Measurements from ENCODE around the gene HAGHL. TPM values are rescaled to one million over a fixed set of nuclear protein-coding genes. Genes with fewer than 3 reads are reported as not detected.
"Not testable (repeated sequence)": the region's sequence is repeated elsewhere in the genome, so short reads cannot be mapped to it uniquely, and the experiment has no call there.

HAGHL gene
- total RNA-seq, 1 donor from 2014 or later, result 19.1 TPM

DNA sequence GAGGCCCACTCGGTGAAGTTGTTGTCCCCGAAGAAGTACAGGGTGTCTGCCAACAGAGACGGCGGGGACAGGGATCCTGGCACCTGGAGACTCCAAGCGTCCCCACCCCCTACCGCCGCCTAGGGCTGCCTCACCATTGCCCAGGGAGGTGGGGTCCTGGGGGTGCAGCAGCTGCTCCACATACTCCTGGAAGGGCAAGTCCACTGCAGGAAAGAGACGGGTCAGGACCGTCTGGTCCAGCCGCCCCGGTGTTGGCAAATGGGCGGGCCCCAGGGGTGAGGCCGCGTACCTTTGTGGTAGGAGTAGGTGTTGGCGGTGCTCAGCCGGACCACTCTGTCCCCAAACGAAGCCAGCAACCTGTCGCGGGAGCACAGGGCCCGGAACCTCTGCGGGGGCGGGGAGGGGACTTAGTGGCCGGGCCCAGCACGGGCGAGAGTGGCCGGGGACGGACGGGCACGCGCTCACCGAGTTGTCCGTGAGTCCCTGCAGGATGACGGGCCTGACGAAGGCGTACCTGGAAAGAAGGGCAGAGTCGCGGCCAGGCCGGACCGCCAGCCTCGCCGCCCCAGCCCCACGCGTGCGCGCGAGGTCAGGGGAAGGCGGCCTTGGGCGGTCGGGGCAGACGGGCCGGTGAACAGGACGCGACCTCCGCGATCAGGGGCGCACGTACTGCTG, 43.4 kb upstream of the HAGHL start:
- DNase-seq (ENCODE audit: low spot score), result no peak
- peak overlapping the region; percentile 83 for H3K4me3 Mint-ChIP-seq
- peaks cover 12% of the 10 kb centered on the region for H3K36me3 Mint-ChIP-seq (ENCODE audit: low read depth)
- no peaks in the 10 kb centered on the region for H3K27me3 Mint-ChIP-seq (ENCODE audit: insufficient read depth)
- H3K9me3 Mint-ChIP-seq, result no peaks in the 10 kb centered on the region
- intact Hi-C loops (cut with micrococcal nuclease), result loop anchor here (1.0 kb wide), 3 partner anchors 34 to 124 kb away; partner anchors contain the start of genes METTL26 and WDR90
- peak overlapping the region; percentile 48 for H3K27ac Mint-ChIP-seq
- peaks cover 5% of the 10 kb centered on the region for H3K4me1 Mint-ChIP-seq (ENCODE audit: low read depth)

DNA sequence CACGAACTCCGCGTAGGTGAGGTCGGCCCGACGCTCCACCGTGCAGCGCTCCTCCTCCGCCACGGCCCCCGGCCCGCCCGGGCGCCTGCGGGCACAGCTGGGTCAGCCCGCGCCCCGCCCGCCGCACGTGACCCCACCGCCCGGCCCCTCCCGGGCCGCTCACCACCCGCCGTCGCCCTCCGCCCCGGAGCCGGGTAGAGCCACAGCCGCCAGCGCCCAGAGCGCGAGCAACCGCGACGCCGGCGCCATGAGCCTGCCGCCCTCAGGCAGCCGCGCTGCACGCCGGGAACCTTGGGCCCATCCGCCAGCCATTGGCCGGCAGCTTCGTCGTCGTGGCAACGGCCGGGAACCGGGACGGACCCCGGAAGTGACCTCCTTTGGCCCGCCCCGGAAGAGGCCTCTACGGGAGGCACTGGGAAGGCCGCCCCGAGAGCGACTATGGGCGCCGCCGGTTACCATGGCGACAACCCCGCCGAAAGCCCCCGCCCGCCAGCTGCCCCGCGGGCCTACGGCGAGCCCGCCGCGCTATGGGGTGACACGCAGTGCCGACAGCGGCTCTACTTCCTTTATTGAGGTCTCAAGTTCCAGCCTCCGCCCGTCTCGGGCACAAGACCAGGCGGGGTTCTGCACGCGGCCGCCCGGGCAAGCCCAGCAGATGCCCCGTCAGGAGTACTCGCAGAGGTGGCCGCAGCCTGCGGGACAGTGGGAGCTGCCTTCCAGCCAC, 42.7 kb upstream of the HAGHL start, which contains the start of gene JMJD8:
JMJD8 (minus strand) TSS at position 264 of the 724 bp plus-strand sequence; CDS start at position 249, 15 bp downstream.
- H3K9me3 Mint-ChIP-seq, result no peaks in the 10 kb centered on the region
- H3K36me3 Mint-ChIP-seq (ENCODE audit: low read depth), result peaks cover 12% of the 10 kb centered on the region
- peak within 1 kb of the TSS; percentile 58 for H3K27ac Mint-ChIP-seq
- H3K4me3 Mint-ChIP-seq, result peak within 1 kb of the TSS; percentile 83
- intact Hi-C loops (cut with micrococcal nuclease), result loop anchor here (1.0 kb wide), 3 partner anchors 35 to 123 kb away; partner anchors contain the start of genes METTL26 and WDR90
- H3K4me1 Mint-ChIP-seq (ENCODE audit: low read depth), result peaks cover 5% of the 10 kb centered on the region
- no peaks in the 10 kb centered on the region for H3K27me3 Mint-ChIP-seq (ENCODE audit: insufficient read depth)
- peak; percentile 97 for DNase-seq (ENCODE audit: low spot score)

DNA sequence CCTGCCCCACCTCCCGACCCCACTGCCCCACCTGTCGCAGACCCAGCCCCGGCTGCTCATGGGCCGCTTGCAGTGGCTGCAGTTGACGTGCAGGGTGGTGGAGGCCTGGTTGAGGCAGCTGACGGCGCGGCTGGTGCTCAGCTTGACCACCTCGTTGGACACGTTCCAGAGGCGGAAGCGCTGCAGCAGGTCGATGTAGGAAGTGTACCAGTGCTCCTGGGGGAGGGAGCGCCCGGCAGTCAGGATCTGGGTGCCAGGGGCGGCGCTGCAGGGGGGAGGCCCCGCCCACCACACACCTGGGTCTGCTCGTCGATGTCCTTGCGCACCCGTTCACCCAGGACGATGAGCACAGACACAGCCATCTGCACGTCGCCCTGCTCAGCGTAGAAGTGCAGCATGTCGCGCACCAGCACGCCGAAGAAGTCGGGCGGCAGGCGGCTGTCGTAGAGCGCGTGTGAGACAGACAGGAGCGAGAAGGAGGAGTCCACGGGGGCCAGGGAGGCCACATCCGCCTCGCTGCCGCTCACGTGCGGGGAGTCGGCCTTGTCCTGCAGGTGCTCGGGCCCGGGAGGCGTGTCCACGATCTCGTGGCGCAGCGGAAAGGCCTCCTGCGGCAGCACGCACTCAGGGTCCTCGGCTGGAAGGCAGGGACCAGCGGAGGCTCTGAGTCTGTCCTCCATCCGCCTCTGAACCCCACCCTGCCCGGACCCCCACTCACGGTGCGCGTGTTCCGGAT, 41.8 kb upstream of the HAGHL start:
- DNase-seq (ENCODE audit: low spot score), result no peak
- intact Hi-C loops (cut with micrococcal nuclease), result loop anchor here (1.0 kb wide), 3 partner anchors 36 to 122 kb away; partner anchors contain the start of genes METTL26 and WDR90
- Mint-ChIP-seq H3K27ac (no peak overlapping the region), H3K4me1 (ENCODE audit: low read depth) (peaks cover 9% of the 10 kb centered on the region), H3K27me3 (ENCODE audit: insufficient read depth) (no peaks in the 10 kb centered on the region), H3K36me3 (ENCODE audit: low read depth) (peaks cover 12% of the 10 kb centered on the region), H3K9me3 (no peaks in the 10 kb centered on the region), H3K4me3 (no peak overlapping the region)

DNA sequence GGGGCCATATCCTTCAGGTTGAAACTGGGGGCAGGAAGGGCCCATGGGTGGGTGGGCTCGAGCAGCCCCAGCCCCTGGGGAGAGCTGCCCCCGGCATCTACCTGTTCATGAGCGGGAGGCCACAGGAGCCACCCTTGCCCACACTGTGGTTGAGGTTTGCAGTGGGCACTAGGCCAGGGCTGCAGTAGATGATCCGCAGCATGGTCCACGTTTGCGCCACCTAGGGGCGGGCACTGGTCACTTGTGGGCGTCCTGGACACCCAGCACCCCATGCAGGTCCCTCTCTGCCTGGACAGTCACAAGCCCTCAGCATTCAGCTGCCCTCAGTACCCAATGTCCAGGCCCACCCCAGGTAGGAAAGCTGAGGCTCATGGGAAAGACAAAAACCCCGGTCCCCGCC, 40.9 kb upstream of the HAGHL start:
- intact Hi-C loops (cut with micrococcal nuclease), result no loop called here
- Mint-ChIP-seq H3K4me1 (ENCODE audit: low read depth) (peaks cover 14% of the 10 kb centered on the region), H3K36me3 (ENCODE audit: low read depth) (peaks cover 14% of the 10 kb centered on the region)

DNA sequence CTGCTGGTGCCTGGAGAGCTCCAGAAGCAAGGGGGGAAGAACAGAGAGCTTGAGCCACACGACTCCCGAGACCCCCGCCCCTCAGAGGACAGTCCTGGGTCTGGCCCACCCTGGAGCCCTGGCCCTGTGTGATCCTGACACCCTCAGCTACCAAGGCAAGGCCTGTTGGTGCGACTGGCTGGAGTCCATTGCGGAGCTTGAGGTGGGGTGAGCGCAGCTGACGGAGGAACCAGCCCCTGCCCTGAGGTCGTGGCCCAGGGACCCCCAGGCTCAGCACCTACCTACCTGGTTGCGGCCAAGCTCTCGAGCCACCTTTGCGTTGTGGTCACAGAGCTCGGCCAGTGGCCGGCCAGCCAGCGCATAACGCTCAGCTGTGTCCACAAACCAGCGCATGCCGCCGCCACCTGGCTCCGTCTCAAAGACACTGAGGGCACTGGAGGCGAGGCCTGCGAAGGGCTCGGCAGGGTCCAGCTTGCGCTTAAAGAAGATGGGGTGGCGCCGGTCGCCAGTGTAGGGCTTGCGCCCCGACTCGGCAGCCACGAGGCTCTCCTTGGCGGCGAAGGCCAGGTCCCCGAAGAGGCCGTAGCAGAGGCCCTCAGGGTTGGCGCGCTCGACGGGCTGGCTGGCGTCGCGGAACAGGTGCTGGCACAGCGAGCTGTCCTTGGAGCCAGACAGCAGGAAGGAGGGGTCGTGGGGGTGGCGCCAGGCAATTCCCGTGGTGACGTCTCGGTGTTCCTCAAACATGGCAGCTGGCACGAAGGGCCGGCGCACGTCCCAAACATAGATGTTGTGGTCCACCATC, 40.2 kb upstream of the HAGHL start:
- no peaks in the 10 kb centered on the region for H3K9me3 Mint-ChIP-seq
- peaks cover under 1% of the 10 kb centered on the region for H3K27me3 Mint-ChIP-seq (ENCODE audit: insufficient read depth)
- no peak overlapping the region for H3K4me3 Mint-ChIP-seq
- DNase-seq (ENCODE audit: low spot score), result no peak
- H3K36me3 Mint-ChIP-seq (ENCODE audit: low read depth), result peaks cover 10% of the 10 kb centered on the region
- peaks cover 16% of the 10 kb centered on the region for H3K4me1 Mint-ChIP-seq (ENCODE audit: low read depth)
- no peak overlapping the region for H3K27ac Mint-ChIP-seq
- intact Hi-C loops (cut with micrococcal nuclease), result no loop called here

More for the DNA sequence above, 40.9 kb upstream of the HAGHL start:
- no peaks in the 10 kb centered on the region for H3K27me3 Mint-ChIP-seq (ENCODE audit: insufficient read depth)
- DNase-seq (ENCODE audit: low spot score), result no peak
- no peaks in the 10 kb centered on the region for H3K9me3 Mint-ChIP-seq
- no peak overlapping the region for H3K27ac Mint-ChIP-seq
- peak overlapping the region; percentile 37 for H3K4me3 Mint-ChIP-seq

DNA sequence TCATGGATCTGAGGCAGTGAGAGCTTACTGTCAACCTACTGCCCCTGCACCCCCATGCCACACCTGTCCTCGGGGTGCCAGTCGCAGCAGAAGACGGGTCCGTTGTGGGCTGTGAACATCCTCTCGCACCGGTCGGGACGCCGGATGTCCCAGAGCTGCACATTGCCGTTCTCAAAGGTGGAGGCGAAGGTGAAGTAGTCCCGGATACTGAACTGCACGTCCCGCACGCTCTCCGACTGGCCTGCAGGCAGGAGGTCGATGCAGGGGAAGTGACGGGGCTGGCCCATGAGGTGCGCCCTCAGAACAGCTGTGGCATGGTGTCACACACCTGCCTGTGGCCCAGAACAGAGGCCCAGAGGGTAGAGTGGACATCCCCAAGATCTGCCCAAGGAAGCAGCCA, 39.4 kb upstream of the HAGHL start:
- peaks cover 7% of the 10 kb centered on the region for H3K27me3 Mint-ChIP-seq (ENCODE audit: insufficient read depth)
- intact Hi-C loops (cut with micrococcal nuclease), result no loop called here
- no peak for DNase-seq (ENCODE audit: low spot score)
- H3K9me3 Mint-ChIP-seq, result no peaks in the 10 kb centered on the region
- H3K4me1 Mint-ChIP-seq (ENCODE audit: low read depth), result peaks cover 14% of the 10 kb centered on the region
- no peak overlapping the region for H3K27ac Mint-ChIP-seq
- peaks cover 5% of the 10 kb centered on the region for H3K36me3 Mint-ChIP-seq (ENCODE audit: low read depth)
- no peak overlapping the region for H3K4me3 Mint-ChIP-seq

DNA sequence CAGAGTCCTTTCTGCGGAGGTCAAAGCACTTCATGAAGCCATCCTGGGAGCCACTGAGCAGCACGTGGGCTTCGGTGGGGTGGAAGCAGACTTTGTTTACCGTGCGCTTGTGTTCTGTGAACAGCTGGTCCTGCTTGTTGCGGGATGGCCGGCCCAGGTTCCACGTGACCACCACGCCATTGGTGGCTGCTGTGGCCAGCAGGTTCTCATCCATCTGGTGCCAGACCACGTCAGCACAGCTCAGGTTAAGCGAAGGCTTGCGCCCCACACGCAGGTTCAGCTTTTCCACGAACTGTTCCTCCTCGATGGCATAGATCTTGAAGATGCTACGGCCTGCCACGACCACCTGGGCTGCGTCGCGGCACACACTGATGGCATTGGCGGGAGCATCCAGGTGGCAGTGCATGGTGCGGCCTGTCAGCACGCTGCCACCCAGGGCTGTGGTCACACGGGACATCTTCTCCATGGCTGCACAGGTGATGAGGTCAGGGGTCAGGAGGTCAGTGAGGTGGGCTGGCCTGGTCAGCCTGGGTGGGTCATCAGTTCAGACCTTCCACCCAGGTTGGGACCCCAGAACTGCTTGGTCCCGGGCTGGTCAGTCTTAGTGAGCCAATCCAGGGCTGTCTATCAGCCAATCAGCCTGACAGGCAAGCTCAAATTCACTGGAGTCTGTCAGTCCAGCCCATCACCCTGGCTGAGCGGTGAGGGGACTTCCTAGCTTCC, 37.6 kb upstream of the HAGHL start:
- Mint-ChIP-seq H3K27ac (peak overlapping the region; percentile 66), H3K27me3 (ENCODE audit: insufficient read depth) (peaks cover 9% of the 10 kb centered on the region), H3K9me3 (no peaks in the 10 kb centered on the region), H3K4me1 (ENCODE audit: low read depth) (peaks cover 10% of the 10 kb centered on the region), H3K4me3 (peak overlapping the region; percentile 82), H3K36me3 (ENCODE audit: low read depth) (peaks cover 3% of the 10 kb centered on the region)
- intact Hi-C loops (cut with micrococcal nuclease), result no loop called here
- no peak for DNase-seq (ENCODE audit: low spot score)

DNA sequence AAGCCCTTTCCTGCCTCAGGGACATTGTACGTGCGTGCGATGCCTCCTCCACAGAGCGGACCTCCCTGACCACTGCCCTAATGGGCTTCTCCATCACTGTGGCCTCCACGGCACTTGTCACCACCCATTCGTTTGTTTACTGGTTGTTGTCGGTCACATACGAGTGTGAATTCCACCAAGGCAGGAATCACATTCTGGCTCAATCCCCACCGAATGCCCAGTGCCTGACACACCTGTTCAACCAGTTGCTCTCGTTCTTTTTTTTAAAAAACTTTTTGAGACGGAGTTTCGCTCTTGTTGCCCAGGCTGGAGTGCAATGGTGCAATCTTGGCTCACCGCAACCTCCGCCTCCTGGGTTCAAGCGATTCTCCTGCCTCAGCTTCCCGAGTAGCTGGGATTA, 35.7 kb upstream of the HAGHL start:
- DNase-seq (ENCODE audit: low spot score); H3K36me3 Mint-ChIP-seq (ENCODE audit: low read depth); H3K9me3 Mint-ChIP-seq; H3K27me3 Mint-ChIP-seq (ENCODE audit: insufficient read depth): not testable (repeated sequence)
- intact Hi-C loops (cut with micrococcal nuclease), result loop anchor here (2.0 kb wide), 1 partner anchor 24 kb away; the partner anchor contains the start of gene METRN
- Mint-ChIP-seq H3K27ac (peak overlapping the region; percentile 72), H3K4me1 (ENCODE audit: low read depth) (peaks cover 17% of the 10 kb centered on the region), H3K4me3 (peak overlapping the region; percentile 82)

DNA sequence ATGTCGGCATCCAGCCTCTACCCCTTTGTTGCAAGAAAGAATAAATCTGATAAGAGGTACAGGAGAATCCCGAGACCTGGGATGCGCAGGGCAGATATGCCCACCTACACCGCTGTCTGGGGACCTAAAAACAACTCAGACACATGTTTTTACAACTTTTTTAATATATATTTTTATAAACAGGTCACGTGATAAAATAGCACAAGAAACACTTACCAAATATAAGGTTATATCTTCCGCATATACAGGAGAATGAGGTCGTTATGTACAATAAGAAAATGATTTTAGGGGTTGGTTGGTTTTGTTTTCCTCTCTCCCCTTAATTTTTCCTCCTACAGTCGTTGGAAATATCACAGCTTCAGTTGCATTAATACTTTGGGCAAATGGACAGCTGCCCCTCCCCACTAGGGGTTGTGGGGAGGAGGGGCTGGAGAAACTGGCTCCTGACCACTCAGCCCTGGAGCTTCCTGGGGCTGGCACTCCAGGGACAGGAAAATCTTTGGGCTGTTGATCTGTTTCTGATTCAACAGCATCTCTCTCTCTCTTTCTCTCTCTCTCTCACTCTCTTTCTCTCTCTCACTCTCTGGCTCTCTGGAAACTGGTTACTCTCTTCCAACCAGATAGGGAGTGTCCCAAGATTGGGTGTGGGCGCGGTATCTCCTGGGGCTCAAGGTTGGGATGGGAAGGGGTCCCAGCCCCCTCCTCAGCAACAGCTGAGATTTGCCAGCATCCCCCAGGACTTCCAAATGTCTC, 34.4 kb upstream of the HAGHL start:
- Mint-ChIP-seq H3K4me3 (peak overlapping the region; percentile 65), H3K9me3 (no peaks in the 10 kb centered on the region), H3K36me3 (ENCODE audit: low read depth) (peaks cover 3% of the 10 kb centered on the region), H3K27ac (peak overlapping the region; percentile 18), H3K27me3 (ENCODE audit: insufficient read depth) (peaks cover 9% of the 10 kb centered on the region), H3K4me1 (ENCODE audit: low read depth) (peaks cover 17% of the 10 kb centered on the region)
- no peak for DNase-seq (ENCODE audit: low spot score)
- intact Hi-C loops (cut with micrococcal nuclease), result no loop called here

DNA sequence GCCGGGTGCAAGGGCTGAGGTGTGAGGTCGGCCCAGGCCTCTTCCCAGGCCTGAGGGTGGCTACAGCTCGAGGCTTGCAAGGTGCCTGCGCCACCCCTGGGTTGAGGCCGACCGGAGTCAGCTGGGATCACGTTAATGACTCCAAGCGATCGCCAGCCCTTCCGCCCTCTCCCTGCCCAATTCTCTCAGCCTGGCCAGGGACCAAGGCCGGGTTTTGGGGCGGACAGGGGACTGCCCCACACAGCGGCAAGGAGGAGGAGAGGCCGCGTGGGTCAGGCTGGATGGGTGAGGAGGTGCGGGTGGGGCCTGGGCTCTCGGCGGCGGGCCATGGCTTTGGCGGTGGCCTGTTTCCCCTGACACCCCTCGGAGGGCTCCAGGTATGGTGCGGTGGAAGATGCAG, 33.5 kb upstream of the HAGHL start:
- peaks cover 3% of the 10 kb centered on the region for H3K36me3 Mint-ChIP-seq (ENCODE audit: low read depth)
- no peak for DNase-seq (ENCODE audit: low spot score)
- H3K27me3 Mint-ChIP-seq (ENCODE audit: insufficient read depth), result peaks cover 9% of the 10 kb centered on the region
- intact Hi-C loops (cut with micrococcal nuclease), result no loop called here
- H3K9me3 Mint-ChIP-seq, result no peaks in the 10 kb centered on the region
- no peak overlapping the region for H3K27ac Mint-ChIP-seq
- H3K4me3 Mint-ChIP-seq, result peak overlapping the region; percentile 11
- peaks cover 17% of the 10 kb centered on the region for H3K4me1 Mint-ChIP-seq (ENCODE audit: low read depth)

DNA sequence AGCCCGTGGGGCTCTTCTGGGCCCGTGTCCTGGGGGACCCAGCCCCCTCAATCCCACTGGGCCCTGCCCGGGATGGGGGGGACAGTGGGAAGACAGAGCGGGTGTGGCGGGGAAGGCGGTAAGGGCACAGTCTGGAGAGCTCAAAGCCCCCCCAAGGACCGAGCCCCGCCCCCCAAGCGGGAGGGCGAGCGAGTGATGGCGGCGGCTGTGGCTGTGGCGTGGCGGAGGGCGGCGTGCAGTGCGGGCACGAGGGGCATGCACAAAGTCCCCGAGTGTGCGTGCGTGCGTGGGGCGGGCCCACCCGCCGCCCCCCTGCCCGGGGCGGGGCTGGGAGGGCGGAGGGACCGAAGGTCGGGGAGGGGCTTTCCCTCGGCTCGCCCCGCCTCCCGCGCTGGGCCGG, 33.1 kb upstream of the HAGHL start:
- H3K27ac Mint-ChIP-seq, result no peak overlapping the region
- H3K9me3 Mint-ChIP-seq, result no peaks in the 10 kb centered on the region
- peaks cover 3% of the 10 kb centered on the region for H3K36me3 Mint-ChIP-seq (ENCODE audit: low read depth)
- intact Hi-C loops (cut with micrococcal nuclease), result no loop called here
- peak overlapping the region; percentile 11 for H3K4me3 Mint-ChIP-seq
- DNase-seq (ENCODE audit: low spot score), result no peak
- peaks cover 17% of the 10 kb centered on the region for H3K4me1 Mint-ChIP-seq (ENCODE audit: low read depth)
- H3K27me3 Mint-ChIP-seq (ENCODE audit: insufficient read depth), result peaks cover 9% of the 10 kb centered on the region

Data from activated T-helper 1 cell treated with anti-CD3 and anti-CD28 coated beads, Interleukin-12 subunit alpha, Interleukin-12 subunit beta, Interleukin-2, Interleukin-4 antibody, amounts not matched to agents 30 ng/mL and 10 ng/mL and 1 ng/mL, durations not matched to agents 14 hours and 24 hours and 36 hours (primary cell).